OCI-LY7 (cell line): ENCODE results near the gene UGT1A10.

ENCODE experiments used
- CTCF ChIP-seq: fragments of 200-600 bp; sonication (generic); conservative IDR thresholded peaks from 2 replicates; pipeline ENCODE4 v1.5.1; 2014; ENCODE audit warnings: mild to moderate bottlenecking, antibody characterized with exemption, low read length, moderate library complexity, mixed read lengths
- EZH2phosphoT487 ChIP-seq: fragments of 200-600 bp; sonication (generic); IDR thresholded peaks from 2 replicates; pipeline ENCODE4 v1.6.1; 2018; ENCODE audit warnings: low read depth, borderline replicate concordance, mild to moderate bottlenecking, mixed run types, antibody characterized with exemption, low read length, moderate library complexity, mixed read lengths

GRCh38 chr2:233712611-233713261, 76.5 kb downstream of the UGT1A10 start, which contains the start of gene UGT1A5:
- TF ChIP-seq CTCF (no peak), EZH2phosphoT487 (no peak)
